ENCODE measurements around the gene PUM1. TPM values are rescaled to one million over a fixed set of nuclear protein-coding genes. Genes with fewer than 3 reads are reported as not detected.

The PUM1 gene
- total and polyA plus RNA-seq, 12 donors, result 22.6 to 167 (median 91.5) TPM

- H3K4me1 ChIP-seq (replicated peaks in 1 of 2), result peaks cover 21 to 39% of the 10 kb centered on the region in 2 donors
- no peak overlapping the region for H3K27ac ChIP-seq
- no peak for DNase-seq
- intact Hi-C loops (cut with DNase I), result loop anchor here in 1 of 2 donors (10.0 kb wide), 1 partner anchor 63 kb away; no protein-coding TSS in a partner anchor
- no peak overlapping the region for H3K4me3 ChIP-seq
- H3K9me3 ChIP-seq (replicated peaks in 1 of 3), result no peaks in the 10 kb centered on the region
- TF ChIP-seq CTCF (IDR thresholded peaks at IDR 0.05), result no peak
- TF ChIP-seq POLR2A (IDR thresholded peaks at IDR 0.05), result no peak
- 68 to 77% (median 74%) methylated on average over 5 to 6 of the region's 6 CpGs for WGBS, 4 donors
- H3K27me3 ChIP-seq, result no peaks in the 10 kb centered on the region
- H3K36me3 ChIP-seq (replicated peaks in 1 of 2), result peaks cover 0 to 15% of the 10 kb centered on the region in 2 donors
Measured at GRCh38 chr1:30991862-30992606, 73.5 kb downstream of the PUM1 start.

DNA sequence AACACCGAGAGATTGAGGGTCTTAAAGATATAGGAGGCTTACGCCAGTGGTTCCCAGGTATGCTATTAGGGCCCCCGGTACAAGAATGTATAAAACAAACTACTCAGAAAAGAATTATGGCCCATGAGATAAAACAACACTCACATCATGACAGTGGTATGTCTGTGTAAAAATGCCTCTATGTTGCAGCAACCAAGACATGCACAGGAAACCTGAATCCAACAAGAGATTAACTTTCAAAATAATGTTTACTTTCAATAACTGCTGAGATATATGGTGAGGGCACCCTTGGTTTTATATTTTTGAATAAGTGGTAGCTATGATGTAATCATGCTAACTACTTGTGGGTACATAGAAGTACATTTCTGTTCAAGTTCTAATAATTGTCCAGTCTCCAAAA lies 74.9 kb downstream of the PUM1 start:
- Histone ChIP-seq H3K27ac (no peak overlapping the region), H3K9me3 (replicated peaks in 1 of 3) (no peaks in the 10 kb centered on the region), H3K4me3 (no peak overlapping the region), H3K27me3 (no peaks in the 10 kb centered on the region), H3K4me1 (replicated peaks in 1 of 2) (peaks cover 29 to 53% of the 10 kb centered on the region in 2 donors), H3K36me3 (replicated peaks in 1 of 2) (peaks cover 0 to 15% of the 10 kb centered on the region in 2 donors)
- intact Hi-C loops (cut with DNase I), result loop anchor here in 1 of 2 donors (10.0 kb wide), 1 partner anchor 64 kb away; no protein-coding TSS in a partner anchor
- WGBS, 4 donors, result 78 to 89% (median 79%) methylated on average over 3 of the region's 3 CpGs
- TF ChIP-seq POLR2A (IDR thresholded peaks at IDR 0.05), result no peak
- no peak for TF ChIP-seq CTCF (IDR thresholded peaks at IDR 0.05)
- DNase-seq, result no peak

GRCh38 chr1:30988045-30988444 lies 77.5 kb downstream of the PUM1 start:
- 77 to 95% (median 82%) methylated on average over 1 of the region's 1 CpG for WGBS, 4 donors
- no peaks in the 10 kb centered on the region for H3K9me3 ChIP-seq (replicated peaks in 1 of 3)
- no peak for TF ChIP-seq CTCF (IDR thresholded peaks at IDR 0.05)
- TF ChIP-seq POLR2A (IDR thresholded peaks at IDR 0.05), result no peak
- peaks cover 49 to 78% of the 10 kb centered on the region in 2 donors for H3K4me1 ChIP-seq (replicated peaks in 1 of 2)
- H3K27me3 ChIP-seq, result no peaks in the 10 kb centered on the region
- peak overlapping the region in 1 of 5 donors; percentile 20 for H3K27ac ChIP-seq
- intact Hi-C loops (cut with DNase I), result no loop called here
- no peak overlapping the region for H3K4me3 ChIP-seq
- H3K36me3 ChIP-seq (replicated peaks in 1 of 2), result peaks cover 0 to 15% of the 10 kb centered on the region in 2 donors
- DNase-seq, result no peak

DNA sequence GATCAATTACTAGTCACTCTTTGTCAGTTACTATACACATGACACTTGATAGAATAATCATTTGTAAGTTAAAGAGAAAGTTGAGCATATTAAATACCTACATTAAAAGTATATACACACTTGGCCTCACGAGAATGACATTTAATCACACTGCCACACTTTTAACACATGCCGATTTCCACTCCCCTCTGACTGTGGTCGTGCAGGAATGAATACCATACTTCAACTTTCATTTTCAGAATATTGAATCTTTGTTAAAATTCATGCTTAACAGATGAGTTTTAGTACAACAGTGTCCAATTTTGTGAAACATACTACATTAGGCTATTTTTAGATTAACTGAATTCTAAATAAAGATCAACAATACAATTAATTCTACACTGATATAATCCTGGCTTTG lies 78.8 kb downstream of the PUM1 start:
- no peaks in the 10 kb centered on the region for H3K27me3 ChIP-seq
- H3K27ac ChIP-seq, result no peak overlapping the region
- peaks cover 0 to 9% of the 10 kb centered on the region in 2 donors for H3K36me3 ChIP-seq (replicated peaks in 1 of 2)
- H3K4me1 ChIP-seq (replicated peaks in 1 of 2), result peaks cover 55 to 91% of the 10 kb centered on the region in 2 donors
- H3K4me3 ChIP-seq, result no peak overlapping the region
- no peak for DNase-seq
- TF ChIP-seq CTCF (IDR thresholded peaks at IDR 0.05) (no peak), POLR2A (IDR thresholded peaks at IDR 0.05) (no peak)
- WGBS, 4 donors, result 47 to 74% (median 58%) methylated on average over 3 of the region's 3 CpGs
- H3K9me3 ChIP-seq (replicated peaks in 1 of 3), result no peaks in the 10 kb centered on the region
- intact Hi-C loops (cut with DNase I), result no loop called here

Data from adrenal gland (tissue), 12 donors.